Measurements from ENCODE around the gene UBE2N.

UBE2N gene

DNA sequence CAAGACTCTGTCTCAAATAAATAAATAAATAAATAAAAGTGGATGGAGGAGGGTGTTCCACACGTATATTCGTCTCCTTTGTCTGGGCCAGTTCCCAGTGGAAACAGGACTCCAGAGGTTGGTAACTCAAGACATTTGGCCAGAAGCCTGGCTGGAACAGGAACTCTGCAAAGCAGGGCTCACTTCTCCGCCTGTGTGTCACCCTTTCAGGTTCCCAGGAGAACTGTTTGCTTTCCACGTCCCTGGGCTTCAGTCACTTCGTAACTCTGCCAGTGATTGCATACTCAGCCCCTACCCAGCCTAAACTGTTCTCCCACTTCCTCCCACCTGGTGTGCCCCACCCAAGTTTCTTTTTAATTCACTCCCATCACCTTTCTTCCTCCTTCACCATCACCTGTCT lies 7.0 kb upstream of the UBE2N start:
- H3K79me2 ChIP-seq: no peaks in the 10 kb centered on the region
- H3K4me3 ChIP-seq (ENCODE audit: low read depth, low read length): no peak overlapping the region
- H3K4me1 ChIP-seq: no peaks in the 10 kb centered on the region
- peak overlapping the region; percentile 30 for H2AFZ ChIP-seq
- no peak overlapping the region for H3K4me2 ChIP-seq (ENCODE audit: low read length)
- no peaks in the 10 kb centered on the region for H3K9me3 ChIP-seq (ENCODE audit: control insufficient read depth, low read length)
- no peaks in the 10 kb centered on the region for H3K27me3 ChIP-seq (ENCODE audit: control insufficient read depth, insufficient read depth, low read length)
- TF ChIP-seq, protein P1, sequence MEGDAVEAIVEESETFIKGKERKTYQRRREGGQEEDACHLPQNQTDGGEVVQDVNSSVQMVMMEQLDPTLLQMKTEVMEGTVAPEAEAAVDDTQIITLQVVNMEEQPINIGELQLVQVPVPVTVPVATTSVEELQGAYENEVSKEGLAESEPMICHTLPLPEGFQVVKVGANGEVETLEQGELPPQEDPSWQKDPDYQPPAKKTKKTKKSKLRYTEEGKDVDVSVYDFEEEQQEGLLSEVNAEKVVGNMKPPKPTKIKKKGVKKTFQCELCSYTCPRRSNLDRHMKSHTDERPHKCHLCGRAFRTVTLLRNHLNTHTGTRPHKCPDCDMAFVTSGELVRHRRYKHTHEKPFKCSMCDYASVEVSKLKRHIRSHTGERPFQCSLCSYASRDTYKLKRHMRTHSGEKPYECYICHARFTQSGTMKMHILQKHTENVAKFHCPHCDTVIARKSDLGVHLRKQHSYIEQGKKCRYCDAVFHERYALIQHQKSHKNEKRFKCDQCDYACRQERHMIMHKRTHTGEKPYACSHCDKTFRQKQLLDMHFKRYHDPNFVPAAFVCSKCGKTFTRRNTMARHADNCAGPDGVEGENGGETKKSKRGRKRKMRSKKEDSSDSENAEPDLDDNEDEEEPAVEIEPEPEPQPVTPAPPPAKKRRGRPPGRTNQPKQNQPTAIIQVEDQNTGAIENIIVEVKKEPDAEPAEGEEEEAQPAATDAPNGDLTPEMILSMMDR (IDR thresholded peaks at IDR 0.05): no peak
- H3K36me3 ChIP-seq (ENCODE audit: control insufficient read depth, insufficient read depth, low read length): no peaks in the 10 kb centered on the region
- no peak overlapping the region for H3K27ac ChIP-seq
- no peak overlapping the region for H3K9ac ChIP-seq

DNA sequence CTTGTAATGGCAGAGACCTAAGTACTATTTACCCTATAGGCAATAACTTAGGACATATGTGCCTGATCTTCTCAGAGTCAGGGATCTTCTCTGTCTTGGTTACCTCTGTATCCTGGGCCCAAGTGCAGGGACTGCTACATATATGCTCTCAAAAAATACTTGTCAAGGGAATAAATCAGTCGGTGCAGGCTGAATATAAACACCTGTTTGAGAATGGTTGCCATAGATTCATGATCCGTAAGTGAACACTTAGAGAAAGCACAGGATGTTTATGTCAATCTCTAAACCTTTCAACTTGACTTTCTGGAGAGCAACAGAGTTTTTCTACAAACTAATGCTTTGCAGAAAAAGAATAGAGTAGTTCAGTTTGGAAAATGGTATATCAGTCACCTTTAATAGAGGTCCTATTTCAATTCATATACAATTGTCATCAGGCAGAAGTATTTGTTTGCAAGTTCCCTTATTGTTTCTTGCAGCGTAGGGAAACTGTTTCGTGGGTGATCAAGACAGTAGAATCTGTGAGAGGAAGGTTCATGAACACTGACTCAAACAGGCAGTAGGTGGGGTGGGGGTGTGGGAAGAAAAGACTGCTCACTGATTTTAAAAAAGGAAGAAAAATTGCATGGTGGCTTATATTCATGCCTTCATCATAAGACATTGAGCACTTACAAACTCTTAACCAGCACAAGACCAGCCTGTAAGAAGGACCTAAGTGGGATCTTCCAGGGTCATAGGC lies 6.0 kb upstream of the UBE2N start:
- H3K4me1 ChIP-seq: no peaks in the 10 kb centered on the region
- no peaks in the 10 kb centered on the region for H3K27me3 ChIP-seq (ENCODE audit: control insufficient read depth, insufficient read depth, low read length)
- H3K4me2 ChIP-seq (ENCODE audit: low read length): no peak overlapping the region
- no peak overlapping the region for H3K27ac ChIP-seq
- TF ChIP-seq, protein P1 (IDR thresholded peaks at IDR 0.05): no peak
- H3K9me3 ChIP-seq (ENCODE audit: control insufficient read depth, low read length): no peaks in the 10 kb centered on the region
- no peak overlapping the region for H3K9ac ChIP-seq
- H3K36me3 ChIP-seq (ENCODE audit: control insufficient read depth, insufficient read depth, low read length): no peaks in the 10 kb centered on the region
- no peaks in the 10 kb centered on the region for H3K79me2 ChIP-seq
- H3K4me3 ChIP-seq (ENCODE audit: low read depth, low read length): no peak overlapping the region
- no peak overlapping the region for H2AFZ ChIP-seq

DNA sequence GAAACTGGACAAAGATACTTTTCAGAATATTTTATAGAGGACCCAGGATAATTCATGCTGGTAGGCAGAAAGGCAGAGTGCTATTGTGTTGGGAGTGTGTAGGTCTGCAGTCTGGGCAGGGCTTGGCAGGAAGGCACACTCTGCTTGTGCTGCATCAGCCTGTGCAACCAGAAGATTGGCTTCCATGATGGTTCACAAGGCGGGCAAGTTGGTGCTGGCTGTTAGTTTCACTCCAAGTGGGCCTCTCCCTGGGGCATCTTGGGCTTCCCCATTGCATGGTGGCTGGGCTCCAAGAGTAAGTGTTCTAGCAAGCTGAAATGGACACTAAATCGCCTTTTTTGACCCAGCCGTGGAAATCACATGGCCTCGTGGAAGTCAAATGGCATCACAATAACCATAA lies 1.8 kb upstream of the UBE2N start:
- Histone ChIP-seq H3K27ac (no peak overlapping the region), H3K4me1 (peaks cover 3% of the 10 kb centered on the region), H3K4me3 (ENCODE audit: low read depth, low read length) (no peak overlapping the region), H3K4me2 (ENCODE audit: low read length) (no peak overlapping the region), H3K36me3 (ENCODE audit: control insufficient read depth, insufficient read depth, low read length) (no peaks in the 10 kb centered on the region), H2AFZ (no peak overlapping the region), H3K9me3 (ENCODE audit: control insufficient read depth, low read length) (no peaks in the 10 kb centered on the region), H3K9ac (no peak overlapping the region), H3K27me3 (ENCODE audit: control insufficient read depth, insufficient read depth, low read length) (no peaks in the 10 kb centered on the region), H3K79me2 (peaks cover 21% of the 10 kb centered on the region)
- TF ChIP-seq, protein P1 (IDR thresholded peaks at IDR 0.05): no peak

DNA sequence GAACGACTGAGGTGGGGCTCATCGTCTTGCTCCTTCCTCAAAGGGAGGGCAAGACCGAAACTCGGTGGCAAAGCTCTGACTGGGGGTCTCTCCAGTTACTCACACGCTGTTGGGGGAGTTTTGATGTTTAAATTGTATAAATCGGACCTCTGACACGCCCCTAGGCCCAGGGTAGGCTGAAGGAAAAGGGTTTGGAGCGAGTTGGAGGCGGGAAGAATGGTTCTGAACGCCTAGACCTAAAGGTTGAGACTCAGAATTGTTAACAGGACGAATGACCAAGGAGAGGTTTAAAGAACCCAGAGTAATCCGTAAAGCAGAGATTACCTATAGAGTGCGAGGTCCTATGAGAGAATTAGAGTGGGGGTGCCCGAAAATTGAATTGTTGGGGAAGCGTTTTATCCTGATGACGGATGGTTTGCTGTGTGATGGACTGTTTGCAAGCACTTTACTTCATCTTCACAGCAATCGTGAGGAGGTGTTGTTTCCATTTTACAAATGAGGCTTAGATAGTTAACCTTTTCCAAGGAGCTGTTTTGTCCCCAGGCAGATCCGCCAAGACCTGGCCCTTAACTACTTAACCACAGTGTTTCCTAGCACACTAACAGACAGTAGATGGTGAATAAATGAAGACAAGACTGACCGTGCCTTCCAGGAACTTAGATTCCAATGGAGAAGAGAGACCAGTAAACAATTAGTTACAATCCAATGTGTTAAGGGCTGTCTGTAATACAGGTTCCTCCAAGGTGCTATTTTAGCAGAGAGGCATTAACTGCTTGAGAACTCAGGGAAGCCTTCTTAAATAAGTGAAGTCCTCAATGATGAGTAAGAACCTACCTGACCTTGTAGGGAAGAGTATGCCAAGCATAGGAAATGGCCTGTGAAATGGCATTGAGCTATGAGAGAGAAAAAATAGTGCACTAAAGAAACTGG lies 929 bp upstream of the UBE2N start:
- peaks cover 3% of the 10 kb centered on the region for H3K4me1 ChIP-seq
- peak overlapping the region; percentile 32 for H3K9ac ChIP-seq
- peak overlapping the region; percentile 80 for H3K27ac ChIP-seq
- peak overlapping the region; percentile 97 for H3K4me2 ChIP-seq (ENCODE audit: low read length)
- H3K4me3 ChIP-seq (ENCODE audit: low read depth, low read length): peak overlapping the region; percentile 80
- no peaks in the 10 kb centered on the region for H3K9me3 ChIP-seq (ENCODE audit: control insufficient read depth, low read length)
- H3K79me2 ChIP-seq: peaks cover 28% of the 10 kb centered on the region
- H3K36me3 ChIP-seq (ENCODE audit: control insufficient read depth, insufficient read depth, low read length): no peaks in the 10 kb centered on the region
- H3K27me3 ChIP-seq (ENCODE audit: control insufficient read depth, insufficient read depth, low read length): no peaks in the 10 kb centered on the region
- H2AFZ ChIP-seq: peak overlapping the region; percentile 86
- TF ChIP-seq, protein P1 (IDR thresholded peaks at IDR 0.05): no peak
